T follicular helper cell (primary cell): ENCODE data around the gene TBX1.
A peak's percentile ranks its signal among the peaks of the same experiment; 100 is the strongest.
"Not testable (repeated sequence)": the region's sequence is repeated elsewhere in the genome, so short reads cannot be mapped to it uniquely, and the experiment has no call there.

Source experiments
- DNase-seq: peaks from one replicate; pipeline ENCODE4 v3.0.0-alpha.2; 2020; ENCODE audit warnings: low read depth

The TBX1 gene

DNA sequence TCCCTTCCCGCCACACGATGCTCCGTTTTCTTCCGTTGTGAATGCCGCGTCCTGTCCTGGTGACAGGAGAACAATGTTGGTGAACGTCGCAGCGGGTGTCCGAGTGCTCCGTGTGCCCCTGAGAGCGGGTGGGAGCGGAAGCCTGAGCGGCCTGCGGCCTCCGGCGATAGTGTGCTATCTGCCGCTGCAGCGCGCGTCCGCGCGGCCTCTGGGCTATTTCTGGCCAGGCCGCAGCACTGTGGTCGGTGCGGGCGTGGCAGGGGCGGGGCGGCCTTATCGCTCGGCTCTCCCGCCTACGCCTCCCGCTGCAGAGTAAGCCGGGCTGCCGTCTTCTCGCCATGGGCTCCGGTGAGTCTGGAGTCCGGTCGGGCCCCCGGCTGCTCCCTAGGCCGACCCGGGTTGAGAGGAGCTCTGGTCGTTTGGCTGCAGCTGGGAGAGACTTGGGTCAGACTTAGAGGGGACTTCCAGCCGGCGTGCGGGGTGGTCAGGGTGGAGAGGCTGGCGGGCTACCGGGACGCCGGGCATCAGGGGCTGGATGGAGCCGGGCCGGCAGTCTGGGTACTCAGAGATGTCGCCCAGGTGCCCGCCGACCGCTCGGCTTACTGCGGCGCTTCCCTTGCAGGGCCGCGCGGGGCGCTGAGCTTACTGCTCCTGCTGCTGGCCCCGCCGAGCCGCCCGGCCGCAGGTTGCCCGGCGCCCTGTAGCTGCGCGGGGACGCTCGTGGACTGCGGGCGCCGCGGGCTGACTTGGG lies 37.2 kb upstream of the TBX1 start, which contains the start of gene GP1BB:
GP1BB (plus strand) TSS at position 308 of the 751 bp plus-strand sequence; CDS start at position 339, 31 bp downstream.
- no peak for DNase-seq

DNA sequence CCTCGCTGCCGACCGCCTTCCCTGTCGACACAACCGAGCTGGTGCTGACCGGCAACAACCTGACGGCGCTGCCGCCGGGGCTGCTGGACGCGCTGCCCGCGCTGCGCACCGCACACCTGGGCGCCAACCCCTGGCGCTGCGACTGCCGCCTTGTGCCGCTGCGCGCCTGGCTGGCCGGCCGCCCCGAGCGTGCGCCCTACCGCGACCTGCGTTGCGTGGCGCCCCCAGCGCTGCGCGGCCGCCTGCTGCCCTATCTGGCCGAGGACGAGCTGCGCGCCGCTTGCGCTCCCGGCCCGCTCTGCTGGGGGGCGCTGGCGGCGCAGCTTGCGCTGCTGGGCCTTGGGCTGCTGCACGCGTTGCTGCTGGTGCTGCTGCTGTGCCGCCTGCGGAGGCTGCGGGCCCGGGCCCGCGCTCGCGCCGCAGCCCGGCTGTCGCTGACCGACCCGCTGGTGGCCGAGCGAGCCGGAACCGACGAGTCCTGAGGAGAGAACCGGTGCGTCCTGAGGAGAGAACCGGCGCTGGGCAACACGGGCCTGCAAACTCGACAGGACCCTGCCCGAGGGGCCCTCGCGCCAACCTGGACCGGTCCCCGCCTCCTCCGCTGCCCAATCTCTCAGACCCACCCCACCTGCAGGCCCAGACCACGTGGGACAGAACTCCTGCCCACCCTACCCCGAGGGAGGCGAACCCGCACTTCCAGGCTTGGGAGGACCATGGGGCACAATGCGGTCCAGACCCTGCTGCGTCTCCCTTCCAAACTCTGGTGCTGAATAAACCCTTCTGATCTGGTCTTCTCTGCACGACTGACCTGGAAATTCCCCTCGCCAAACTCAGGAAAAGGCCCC lies 36.4 kb upstream of the TBX1 start:
- DNase-seq = no peak

DNA sequence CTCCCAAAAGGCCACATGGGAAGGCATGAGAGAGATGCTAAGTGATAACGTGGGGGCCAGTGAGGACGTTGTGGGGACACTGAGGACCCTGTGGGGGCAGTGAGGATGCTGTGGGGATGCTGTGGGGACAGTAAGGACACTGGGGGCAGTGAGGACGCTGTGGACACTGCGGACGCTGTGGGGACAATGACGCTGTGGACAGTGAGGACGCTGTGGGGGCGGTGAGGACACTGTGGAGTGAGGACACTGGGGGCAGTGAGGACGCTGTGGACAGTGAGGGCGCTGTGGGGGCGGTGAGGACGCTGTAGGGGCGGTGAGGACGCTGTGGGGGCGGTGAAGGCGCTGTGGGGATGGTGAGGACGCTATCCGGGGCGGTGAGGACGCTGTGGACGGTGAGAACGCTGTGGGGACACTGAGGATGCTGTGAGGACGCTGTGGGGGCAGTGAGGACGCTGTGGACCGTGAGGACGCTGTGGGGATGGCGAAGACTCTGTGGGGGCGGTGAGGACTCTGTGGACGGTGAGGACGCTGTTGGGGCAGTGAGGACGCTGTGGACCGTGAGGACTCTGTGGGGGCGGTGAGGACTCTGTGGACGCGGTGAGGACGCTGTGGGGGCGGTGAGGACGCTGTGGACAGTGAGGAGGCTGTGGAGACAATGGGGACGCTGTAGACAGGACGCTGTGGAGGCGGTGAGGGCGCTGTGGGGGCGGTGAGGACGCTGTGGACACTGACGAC lies 35.5 kb upstream of the TBX1 start:
- DNase-seq = no peak

DNA sequence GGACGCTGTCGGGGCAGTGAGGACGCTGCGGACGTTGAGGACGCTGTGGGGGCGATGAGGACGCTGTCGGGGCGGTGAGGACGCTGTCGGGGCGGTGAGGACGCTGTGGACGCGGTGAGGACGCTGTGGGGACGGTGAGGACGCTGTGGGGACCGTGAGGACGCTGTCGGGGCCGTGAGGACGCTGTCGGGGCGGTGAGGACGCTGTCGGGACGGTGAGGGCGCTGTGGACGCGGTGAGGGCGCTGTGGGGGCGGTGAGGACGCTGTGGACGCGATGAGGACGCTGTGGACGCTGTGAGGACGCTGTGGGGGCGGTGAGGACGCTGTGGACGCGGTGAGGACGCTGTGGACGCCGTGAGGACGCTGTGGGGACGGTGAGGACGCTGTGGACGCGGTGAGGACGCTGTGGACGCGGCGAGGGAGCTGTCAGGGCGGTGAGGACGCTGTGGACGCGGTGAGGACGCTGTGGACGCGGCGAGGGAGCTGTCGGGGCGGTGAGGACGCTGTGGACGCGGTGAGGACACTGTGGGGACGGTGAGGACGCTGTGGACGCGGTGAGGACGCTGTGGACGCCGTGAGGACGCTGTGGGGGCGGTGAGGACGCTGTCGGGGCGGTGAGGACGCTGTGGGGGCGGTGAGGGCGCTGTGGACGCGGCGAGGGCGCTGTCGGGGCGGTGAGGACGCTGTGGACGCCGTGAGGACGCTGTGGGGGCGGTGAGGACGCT lies 34.4 kb upstream of the TBX1 start:
- DNase-seq = not testable (repeated sequence)

DNA sequence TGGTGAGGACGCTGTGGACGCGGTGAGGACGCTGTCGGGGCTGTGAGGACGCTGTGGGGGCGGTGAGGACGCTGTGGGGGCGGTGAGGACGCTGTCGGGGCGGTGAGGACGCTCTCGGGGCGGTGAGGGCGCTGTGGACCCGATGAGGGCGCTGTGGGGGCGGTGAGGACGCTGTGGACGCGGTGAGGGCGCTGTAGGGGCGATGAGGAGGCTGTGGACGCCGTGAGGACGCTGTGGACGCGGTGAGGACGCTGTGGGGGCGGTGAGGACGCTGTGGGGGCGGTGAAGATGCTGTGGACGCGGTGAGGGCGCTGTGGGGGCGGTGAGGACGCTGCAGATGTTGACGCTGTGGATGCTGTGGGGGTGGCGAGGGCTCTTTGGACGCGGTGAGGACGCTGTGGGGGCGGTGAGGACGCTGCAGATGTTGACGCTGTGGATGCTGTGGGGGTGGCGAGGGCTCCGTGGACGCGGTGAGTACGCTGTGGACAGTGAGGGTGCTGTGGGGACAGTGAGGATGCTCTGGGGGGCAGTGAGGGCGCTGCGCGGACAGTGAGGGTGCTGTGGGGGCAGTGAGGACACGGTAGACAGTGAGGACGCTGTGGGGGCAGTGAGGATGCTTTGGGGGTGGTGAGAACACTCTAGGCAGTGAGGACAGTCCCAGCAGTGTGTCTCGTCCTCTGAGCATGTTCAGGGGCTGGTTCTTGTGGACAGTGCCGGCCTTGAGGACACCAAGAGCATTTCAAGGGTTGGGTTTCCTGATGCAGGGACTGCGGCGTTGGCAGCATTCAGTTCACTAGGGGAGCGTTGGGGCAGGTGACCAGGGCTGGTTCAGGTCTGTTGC lies 33.0 kb upstream of the TBX1 start:
- no peak for DNase-seq

DNA sequence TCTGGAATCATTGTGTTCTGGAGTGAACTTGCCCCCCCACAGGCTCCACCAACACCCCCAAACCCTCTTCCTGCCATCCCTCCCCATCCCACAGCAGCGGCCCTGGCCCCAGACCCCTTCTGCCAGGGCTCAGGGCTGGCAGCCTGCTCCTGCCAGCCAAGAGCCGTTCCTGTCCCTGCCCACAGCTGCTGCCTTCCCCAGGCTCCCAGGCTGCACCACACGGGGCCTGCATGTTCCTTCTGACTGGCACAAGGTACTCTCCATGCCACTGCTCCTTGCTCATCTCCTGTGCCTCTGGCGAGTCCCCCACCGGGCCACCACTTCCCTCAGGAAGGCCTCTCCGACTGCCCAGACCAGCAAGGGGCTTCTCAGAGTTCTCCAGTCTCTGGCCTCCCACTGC lies 32.3 kb upstream of the TBX1 start:
- DNase-seq = no peak

DNA sequence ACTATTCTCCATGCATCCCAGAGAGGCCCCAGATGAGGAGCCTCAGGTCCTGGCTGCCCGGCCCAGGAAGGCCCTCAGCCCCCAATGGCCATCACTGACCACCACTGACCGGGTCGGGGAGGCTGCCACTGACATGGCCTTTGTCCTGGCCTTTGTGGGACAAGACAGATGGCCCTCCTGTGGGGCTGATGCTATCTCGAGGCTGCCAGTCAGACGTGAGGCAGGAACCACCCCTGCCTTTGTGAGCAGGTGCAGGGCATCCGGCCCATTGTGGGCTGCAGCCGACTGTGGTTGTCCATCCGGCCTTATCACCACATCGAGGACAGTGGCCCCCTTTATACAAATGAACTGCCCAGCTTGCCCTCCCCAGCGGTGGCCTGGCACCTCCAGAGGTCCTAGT lies 31.7 kb upstream of the TBX1 start:
- DNase-seq = no peak

DNA sequence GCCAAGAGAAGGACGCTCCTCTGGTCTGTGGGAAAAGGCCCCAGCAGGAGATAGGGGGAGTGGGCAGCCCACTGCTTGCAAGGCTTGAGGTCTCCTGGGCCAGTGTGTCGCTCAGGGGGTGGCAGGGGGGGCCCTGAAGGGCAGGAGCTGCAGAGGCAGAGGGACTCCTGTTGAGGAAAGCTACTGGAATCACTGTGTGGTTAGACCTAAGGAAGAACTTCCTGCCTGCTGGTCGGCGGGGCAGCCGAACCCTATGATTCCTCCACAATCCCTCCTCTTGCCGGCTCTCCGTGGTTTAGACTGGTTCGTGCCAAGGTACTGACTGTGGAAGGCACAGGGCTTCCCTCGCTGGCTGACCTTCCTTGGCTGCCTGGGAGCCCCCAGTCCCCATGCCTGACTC lies 31.1 kb upstream of the TBX1 start:
- DNase-seq = no peak

DNA sequence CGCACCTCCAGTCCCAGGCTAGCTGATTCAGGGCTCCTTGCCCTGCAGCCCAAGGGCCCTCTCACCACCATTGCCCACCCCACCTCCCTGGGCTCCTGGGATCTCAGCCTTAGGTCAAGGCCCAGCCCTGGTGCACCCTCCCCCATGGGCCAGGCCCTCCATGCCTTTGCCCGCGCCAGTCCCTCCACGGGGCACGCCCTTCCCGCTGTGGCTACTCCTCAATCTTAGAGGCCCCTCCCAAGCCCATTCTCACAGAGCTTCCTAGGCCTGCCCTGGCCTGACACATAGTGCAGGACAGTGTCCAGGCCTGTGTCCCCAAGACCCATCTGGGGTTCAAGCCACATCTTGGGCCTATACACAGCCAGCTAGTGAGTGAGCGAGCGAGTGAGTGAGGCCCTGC lies 30.4 kb upstream of the TBX1 start:
- no peak for DNase-seq

DNA sequence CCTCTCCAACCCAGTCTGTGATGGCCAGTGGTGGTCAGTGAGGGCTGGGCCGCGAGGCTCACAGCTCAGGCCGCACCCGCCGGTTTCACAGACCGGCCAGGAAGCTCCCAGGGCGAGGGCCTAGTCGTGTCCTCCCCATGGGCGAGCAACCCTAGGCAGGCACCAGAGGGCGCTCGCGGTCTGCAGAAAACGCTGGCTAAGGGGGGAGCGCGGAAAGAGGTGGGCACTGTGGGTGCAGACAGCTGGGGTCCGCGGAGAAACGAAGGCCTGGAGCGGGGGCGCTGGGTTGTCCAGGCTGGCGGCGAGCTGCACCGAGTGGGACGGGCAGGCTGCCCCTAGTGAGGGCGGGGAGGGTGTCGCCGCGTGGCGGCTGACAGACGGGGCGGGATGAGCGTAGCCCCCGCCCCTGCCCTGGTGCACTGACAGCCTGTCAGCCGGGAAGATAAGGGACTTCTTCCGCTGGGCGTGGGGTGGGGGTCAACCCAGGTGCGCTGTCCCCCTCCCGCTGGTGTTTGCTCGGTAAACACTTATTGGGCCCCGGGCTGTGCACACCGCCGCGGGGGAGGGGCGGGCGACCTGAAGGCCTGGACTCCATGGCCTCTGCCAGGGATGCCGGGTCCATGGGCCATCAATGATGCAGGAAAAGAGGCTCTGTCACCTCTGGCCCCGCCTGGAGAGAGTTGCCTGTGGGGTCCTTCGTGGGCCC lies 29.8 kb upstream of the TBX1 start:
- peak; percentile 71 for DNase-seq

DNA sequence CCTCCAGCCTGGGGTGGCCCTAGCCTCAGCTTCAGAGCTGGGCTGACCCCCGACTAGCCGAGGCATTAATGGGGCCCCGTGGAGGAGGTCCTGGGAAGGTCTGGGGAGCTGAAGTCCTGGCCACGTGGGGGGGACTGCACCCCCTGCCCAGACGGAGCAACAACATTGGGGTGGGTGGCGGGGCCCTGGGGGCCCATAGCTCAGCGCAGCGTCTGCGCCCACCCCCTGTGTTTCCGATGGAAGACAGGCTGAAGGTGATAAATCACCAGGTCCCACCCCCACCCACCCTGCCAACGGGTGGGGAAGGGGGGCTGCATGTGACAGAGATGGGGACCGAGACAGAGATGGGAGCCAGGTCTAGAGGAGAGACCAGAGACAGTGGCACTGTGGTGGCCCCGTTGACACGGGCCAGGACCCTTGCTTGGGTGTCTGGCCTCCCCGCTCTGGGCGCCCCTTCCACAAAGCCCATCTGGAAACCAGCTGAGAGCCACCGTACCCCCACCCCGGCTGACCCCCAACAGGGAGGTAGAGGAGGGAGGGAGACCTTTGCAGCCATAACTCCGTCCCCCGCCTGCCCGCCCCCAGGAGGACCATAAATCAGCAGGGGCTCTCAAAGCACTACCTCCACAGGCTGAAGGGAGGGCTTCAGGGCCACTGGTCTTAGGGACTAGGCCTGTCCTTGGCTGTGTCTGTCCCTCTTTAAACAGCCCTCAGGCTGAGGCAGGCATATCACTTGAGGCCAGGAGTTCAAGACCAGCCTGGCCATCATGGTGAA lies 29.0 kb upstream of the TBX1 start:
- DNase-seq = no peak

DNA sequence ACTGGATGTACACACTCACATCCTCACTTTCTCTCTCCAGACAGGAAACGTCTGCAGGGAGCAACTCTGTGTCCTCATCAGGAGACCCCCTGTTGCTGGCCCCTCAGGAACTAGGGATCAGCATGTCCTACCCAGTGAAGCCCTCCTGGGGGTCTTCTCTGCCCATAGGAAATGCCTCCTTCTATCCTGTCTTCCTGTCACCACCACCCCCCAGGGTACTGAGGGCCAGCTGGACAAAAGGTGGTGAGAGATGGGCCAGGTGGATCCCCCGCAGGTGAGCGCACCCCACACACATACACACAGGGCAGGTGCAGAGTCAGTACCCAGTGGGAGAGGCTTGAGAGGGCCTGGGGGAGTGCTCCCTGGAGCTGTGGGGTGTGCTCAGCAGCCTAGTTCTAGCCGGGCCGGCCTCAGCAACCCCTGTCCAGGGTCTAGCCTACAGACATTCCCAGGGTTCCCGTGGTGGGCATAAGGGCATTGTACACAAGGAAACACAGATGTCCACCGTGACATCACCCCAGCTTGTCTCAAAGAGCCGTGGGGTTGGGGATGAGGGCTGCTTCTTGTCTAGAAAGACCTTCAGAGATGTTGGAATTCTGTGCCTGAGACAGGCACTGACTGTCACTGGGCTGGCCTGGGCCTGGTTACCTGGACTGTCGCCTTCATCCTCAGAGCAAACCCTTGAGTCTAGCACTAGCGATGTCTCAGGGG lies 28.0 kb upstream of the TBX1 start:
- DNase-seq = no peak

DNA sequence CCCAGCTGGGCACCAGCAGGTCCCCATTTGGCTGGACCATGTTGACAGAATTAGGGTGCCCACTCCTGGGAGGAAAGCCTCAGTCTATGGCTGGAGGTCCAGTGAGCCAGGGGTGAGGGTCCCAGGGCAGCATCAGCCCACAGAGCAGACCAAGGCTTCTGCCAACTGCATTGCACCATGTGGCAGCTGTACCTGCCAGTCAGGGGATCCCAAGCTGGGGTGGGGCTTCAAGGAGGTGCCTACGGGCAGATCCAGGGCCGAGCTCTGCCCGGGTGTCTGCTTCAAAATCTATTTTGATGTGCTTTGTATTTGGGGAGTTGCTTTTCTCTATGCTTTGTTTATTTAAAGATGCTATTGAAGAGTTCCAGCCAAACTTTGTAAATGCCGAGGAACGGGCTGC lies 26.8 kb upstream of the TBX1 start:
- no peak for DNase-seq

DNA sequence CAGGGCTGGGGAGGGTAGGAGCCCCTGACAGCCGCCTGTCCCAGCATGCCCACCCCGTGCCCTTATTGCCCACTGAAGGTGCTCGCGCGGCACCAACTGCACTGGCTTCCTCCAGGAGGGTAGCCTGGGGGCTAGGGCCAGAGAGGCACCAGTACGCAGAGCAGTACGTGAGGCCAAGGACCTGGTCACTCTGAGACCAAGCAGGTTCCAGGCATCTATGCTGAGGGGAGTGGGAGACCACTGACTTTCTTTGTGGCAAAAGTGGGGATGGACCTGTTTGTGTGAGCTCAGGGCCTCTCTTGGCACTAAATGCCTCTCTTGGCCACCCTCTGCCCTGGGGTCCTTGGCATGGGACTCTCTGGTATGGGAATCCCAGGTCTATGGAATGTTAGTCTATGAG lies 26.4 kb upstream of the TBX1 start:
- no peak for DNase-seq

DNA sequence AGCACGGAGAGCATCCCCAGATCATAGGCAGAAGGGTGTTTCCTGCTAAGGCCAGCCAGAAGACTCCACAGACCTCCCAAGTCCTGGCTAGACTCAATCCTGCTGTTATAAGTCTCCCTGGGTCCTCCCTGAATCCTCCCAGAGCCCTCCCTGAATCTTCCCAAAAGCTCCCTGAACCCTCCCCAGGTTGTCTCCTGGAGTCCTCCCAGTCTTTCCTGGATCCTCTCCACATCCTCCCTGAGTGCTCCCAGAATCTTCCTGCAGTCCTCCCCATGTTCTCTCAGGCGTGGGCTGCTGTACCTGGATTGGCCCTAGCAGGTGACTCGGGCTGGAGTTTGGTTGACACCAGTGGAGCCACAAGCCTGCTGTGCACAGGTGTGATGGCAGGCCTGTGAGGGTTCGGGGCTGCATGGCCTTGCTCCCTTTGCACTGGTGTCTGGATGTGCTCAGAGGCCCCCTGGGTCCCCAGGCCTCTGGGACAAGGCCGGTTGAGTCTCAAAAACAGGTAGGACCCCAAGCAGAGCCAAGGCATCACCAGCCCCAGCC lies 25.7 kb upstream of the TBX1 start:
- DNase-seq = no peak

DNA sequence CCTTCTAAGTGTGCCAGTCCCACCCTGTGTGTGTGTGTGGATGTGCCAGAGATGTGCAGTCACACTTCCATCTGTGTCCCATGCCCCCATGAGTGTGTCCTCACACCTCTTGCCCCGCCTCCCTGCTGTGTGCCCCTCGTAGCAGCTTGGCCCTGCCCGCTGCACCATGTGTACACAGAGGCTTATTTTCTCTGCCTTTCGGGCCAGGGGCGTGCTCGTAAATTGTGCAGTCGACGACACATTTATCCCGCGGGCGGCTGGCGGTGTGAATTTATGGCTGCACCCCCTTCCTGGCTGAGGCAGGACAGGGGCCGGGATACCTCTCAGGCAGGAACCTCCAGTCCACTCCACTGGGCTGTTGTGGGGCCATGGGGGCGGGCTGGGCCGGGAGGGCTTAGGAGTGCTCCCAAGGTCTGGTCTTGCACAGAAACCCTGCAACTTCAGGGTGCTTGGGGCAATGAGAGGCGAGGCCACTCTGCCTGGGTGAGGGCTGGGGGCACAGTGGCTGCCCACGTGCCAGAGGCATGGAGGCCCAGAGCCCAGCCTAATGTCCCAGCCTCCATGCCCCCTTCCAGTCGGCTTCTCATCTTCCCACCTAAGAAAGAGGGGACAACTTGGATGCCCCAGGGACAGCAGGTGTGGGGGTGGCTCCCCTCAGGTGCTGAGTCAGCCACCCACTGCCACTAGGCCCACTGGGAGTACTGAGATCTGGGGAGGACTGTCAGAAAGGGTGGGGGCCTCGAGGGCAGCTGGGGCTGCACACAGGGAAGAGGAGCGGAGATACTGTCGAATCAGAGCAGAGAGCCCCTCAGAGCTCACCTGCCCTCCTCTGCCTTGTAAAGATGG lies 24.7 kb upstream of the TBX1 start:
- DNase-seq = no peak

DNA sequence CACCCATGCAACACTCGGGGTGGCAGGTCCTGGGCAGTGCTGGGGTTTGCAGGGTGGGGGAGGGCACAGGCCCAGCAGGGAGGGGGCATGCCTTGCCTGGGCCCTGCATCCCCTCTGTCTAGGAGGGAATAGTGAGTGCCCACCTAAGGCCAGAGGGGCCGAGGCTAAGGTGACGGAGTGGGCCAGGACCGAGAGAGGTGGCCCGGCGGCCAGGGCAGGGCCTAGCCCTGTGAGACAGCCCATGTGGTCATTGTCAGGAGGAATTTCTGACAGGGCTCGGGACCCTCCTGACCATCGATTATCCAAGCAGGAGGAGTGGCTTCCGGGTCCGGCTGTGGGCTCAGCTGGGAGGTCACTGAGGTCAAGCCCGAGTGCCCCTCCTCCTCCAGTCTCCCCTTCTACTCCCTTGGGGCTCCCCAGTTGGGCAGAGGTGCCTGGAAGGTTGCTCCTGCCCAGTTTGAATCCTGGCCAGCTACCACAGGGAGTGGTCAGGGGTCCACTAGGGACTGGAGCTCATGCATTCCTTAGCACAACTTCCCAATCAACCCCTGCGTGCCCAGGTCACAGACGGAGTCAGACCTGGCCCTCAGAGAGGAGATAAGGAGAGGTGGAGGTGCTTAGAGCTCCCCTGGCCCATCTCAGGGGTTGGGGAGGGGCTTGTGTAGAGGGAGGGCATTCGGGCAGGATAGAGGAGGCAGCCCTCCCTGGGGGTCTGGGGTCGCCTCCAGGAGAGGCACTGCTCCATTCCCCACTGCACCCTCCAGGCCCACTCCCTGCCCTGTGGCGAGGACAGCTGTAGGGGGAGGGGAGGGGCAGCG lies 22.5 kb upstream of the TBX1 start:
- no peak for DNase-seq
